ENCODE results near the gene CYP19A1. TPM values are rescaled to one million over a fixed set of nuclear protein-coding genes. Genes with fewer than 3 reads are reported as not detected.

Gene CYP19A1
- 0.08 and 0.13 TPM in 2 replicates for total RNA-seq

GRCh38 chr15:51338496-51338895 is at the start of gene CYP19A1:
CYP19A1 (minus strand) TSS chr15:51338596; CDS start chr15:51242912, 95,684 bp downstream.

GRCh38 chr15:51341366-51342226 is 3.2 kb upstream of the CYP19A1 start, which contains the start of gene GLDN:
GLDN (plus strand) TSS chr15:51341655; CDS start chr15:51341685, 30 bp downstream.

Other genes starting within 250 kb of the CYP19A1 start
- 6.7 and 12.1 TPM in 2 replicates for gene TNFAIP8L3, start 243.7 kb downstream of the CYP19A1 start, total RNA-seq
- 0.08 and 2.1 TPM in 2 replicates for gene GLDN, start 3.1 kb upstream of the CYP19A1 start, total RNA-seq